IPS DF 19.7 (cell line): ENCODE results near the gene GALT.
A peak's percentile ranks its signal among the peaks of the same experiment; 100 is the strongest.

Source experiments
- DNase-seq: peaks from one replicate; pipeline ENCODE4 v3.0.0-alpha.2; 2013; ENCODE audit warnings: low read depth, low spot score

GALT gene

GRCh38 chr9:34651876-34652601 lies 5.6 kb downstream of the GALT start, which contains the start of gene IL11RA:
TSS of gene IL11RA (plus strand) at chr9:34652185. CDS start at chr9:34655218, 3,033 bp downstream.
- DNase-seq, result peak; percentile 90

GRCh38 chr9:34652602-34653000 lies 6.1 kb downstream of the GALT start:
- DNase-seq, result no peak

- DNase-seq, result no peak
These were observed 6.9 kb downstream of the GALT start for GRCh38 chr9:34653151-34654072.

GRCh38 chr9:34654323-34655051 lies 8.0 kb downstream of the GALT start:
- no peak for DNase-seq

- DNase-seq, result no peak
These were observed 8.9 kb downstream of the GALT start for GRCh38 chr9:34655394-34655793.

GRCh38 chr9:34656992-34657391 lies 10.5 kb downstream of the GALT start:
- DNase-seq, result no peak

- no peak for DNase-seq
These were observed 12.0 kb downstream of the GALT start for GRCh38 chr9:34658461-34658860.

GRCh38 chr9:34659592-34660253 lies 13.2 kb downstream of the GALT start:
- DNase-seq, result no peak

GRCh38 chr9:34662526-34663302 lies 16.2 kb downstream of the GALT start, which contains the start of gene CCL27:
TSS of gene CCL27 (minus strand) at chr9:34662657. CDS start at chr9:34662633, 24 bp downstream.
- DNase-seq, result no peak

GRCh38 chr9:34663303-34663605 lies 16.8 kb downstream of the GALT start:
- no peak for DNase-seq

- DNase-seq, result no peak
These were observed 18.0 kb downstream of the GALT start for GRCh38 chr9:34664281-34665066.

GRCh38 chr9:34665067-34665380 lies 18.5 kb downstream of the GALT start:
- DNase-seq, result no peak

- DNase-seq, result no peak
These were observed 19.1 kb downstream of the GALT start for GRCh38 chr9:34665381-34666250.

GRCh38 chr9:34669809-34670562 lies 23.5 kb downstream of the GALT start:
- no peak for DNase-seq

GRCh38 chr9:34671307-34671706 lies 24.8 kb downstream of the GALT start:
- DNase-seq, result no peak

- DNase-seq, result no peak
These were observed 28.0 kb downstream of the GALT start for GRCh38 chr9:34674440-34674839.

GRCh38 chr9:34675048-34675714 lies 28.7 kb downstream of the GALT start:
- DNase-seq, result no peak

- DNase-seq, result no peak
These were observed 29.4 kb downstream of the GALT start for GRCh38 chr9:34675869-34676268.
